HepG2 (cell line): ENCODE measurements around the gene CPS1. TPM values are rescaled to one million over a fixed set of nuclear protein-coding genes. Genes with fewer than 3 reads are reported as not detected.

Source experiments
- ATAC-seq: fragments of 200-7000 bp; cut with Tn5 transposase; 3 replicates; pipeline ENCODE4 v1.9.1; 2020; ENCODE audit warnings: mild to moderate bottlenecking, moderate library complexity
- BruUV-seq: library from RNA; stranded (reverse); fragments of 400-500 nt; replicated peaks from 2 replicates; lab custom pipeline; 2021; lab: Mats Ljungman, UMichigan
- CTCF ChIA-PET: fragments of 300-600 bp; formaldehyde crosslinking; extraction: SDS; loops from one replicate; lab custom pipeline; 2021; ENCODE audit warnings: low total read pairs, inconsistent platforms, low intra/inter-chr PET ratio; lab: Yijun Ruan, JAX
- POLR2A ChIA-PET: fragments of 350-600 bp; sonication (Branson Sonifier 250); formaldehyde crosslinking; loops from one replicate; lab custom pipeline; 2020; ENCODE audit warnings: antibody characterized with exemption, inconsistent platforms; lab: Yijun Ruan, JAX
- DNase-seq: peaks from one replicate; pipeline ENCODE4 v3.0.0-alpha.2; 2015; ENCODE audit warnings: low spot score
- FAIRE-seq: peaks from 3 replicates; lab custom pipeline; 2011; peaks lifted over from hg19 to GRCh38; lab: Jason Lieb, UNC
- H2AFZ ChIP-seq: one replicate; pipeline ENCODE4 v1.6.1; 2011; ENCODE audit warnings: low read length, inconsistent platforms
- H3K27ac ChIP-seq: fragments of 300-600 bp; 3 replicates; pipeline ENCODE4 v1.8.0; 2011; ENCODE audit warnings: mixed run types, mild to moderate bottlenecking, mixed read lengths, low read length, inconsistent platforms; ENCODE audit not compliant: insufficient read depth; ENCODE audit errors: extremely low read length
- H3K27me3 ChIP-seq, 2 experiments: fragments of 200-600 bp in 1 of 2; 2 replicates in 1 of 2; 3 replicates in 1 of 2; pipeline versions ENCODE4 v1.6.0 to v1.8.0; 2011; ENCODE audit warnings: low read length in 2 of 2, mild to moderate bottlenecking in 2 of 2, moderate library complexity in 2 of 2, inconsistent platforms in 1 of 2; ENCODE audit not compliant: insufficient read depth in 2 of 2, control insufficient read depth in 1 of 2
- H3K36me3 ChIP-seq, 2 experiments: fragments of 200-600 bp in 1 of 2; replicated peaks in 1 of 2; 2 replicates in 1 of 2; 3 replicates in 1 of 2; pipeline versions ENCODE4 v1.5.1 to v1.8.0; 2011; ENCODE audit warnings: low read length in 2 of 2, inconsistent platforms in 1 of 2; ENCODE audit not compliant: insufficient read depth in 2 of 2, control insufficient read depth in 1 of 2
- H3K4me1 ChIP-seq: 2 replicates; pipeline ENCODE4 v1.5.1; 2012; ENCODE audit warnings: low read length, inconsistent platforms; ENCODE audit not compliant: insufficient read depth
- H3K4me2 ChIP-seq: 2 replicates; pipeline ENCODE4 v1.6.0; 2011; ENCODE audit warnings: low read depth, low read length, inconsistent platforms
- H3K4me3 ChIP-seq, 3 experiments: fragments of 200-600 bp in 1 of 3; sonication (generic), shearing (Covaris generic) in 1 of 3; replicated peaks in 1 of 3; 2 replicates each; pipeline ENCODE4 v1.5.1; 2011 to 2016; ENCODE audit warnings: low read length in 3 of 3, inconsistent platforms in 2 of 3, low read depth in 2 of 3, mild to moderate bottlenecking in 2 of 3, control low read depth in 1 of 3, mixed read lengths in 1 of 3; ENCODE audit not compliant: insufficient read depth in 1 of 3
- H3K79me2 ChIP-seq: one replicate; pipeline ENCODE4 v1.6.1; 2011; ENCODE audit warnings: low read length, inconsistent platforms; ENCODE audit not compliant: insufficient read depth
- H3K9ac ChIP-seq: 2 replicates; pipeline ENCODE4 v1.6.0; 2011; ENCODE audit warnings: mild to moderate bottlenecking, low read depth, low read length, inconsistent platforms; ENCODE audit not compliant: insufficient read depth
- H3K9me3 ChIP-seq: 2 replicates; pipeline ENCODE4 v1.5.1; 2012; ENCODE audit warnings: mild to moderate bottlenecking, low read length
- H4K20me1 ChIP-seq: 2 replicates; pipeline ENCODE4 v1.6.0; 2011; ENCODE audit warnings: inconsistent platforms, mild to moderate bottlenecking, low read length, moderate library complexity; ENCODE audit not compliant: insufficient read depth
- EHMT2 ChIP-seq: fragments of 200-600 bp; sonication (generic); IDR thresholded peaks from 2 replicates; pipeline ENCODE4 v1.7.0; 2017; ENCODE audit warnings: antibody characterized with exemption, low read depth, low read length, borderline replicate concordance
- IKZF1 ChIP-seq: fragments of 450-650 bp; IDR thresholded peaks from 2 replicates; pipeline ENCODE4 v1.7.1; 2016
- MAZ ChIP-seq, 2 experiments: sonication (generic) in 1 of 2; formaldehyde crosslinking in 1 of 2; IDR thresholded peaks; 2 replicates each; pipeline versions ENCODE4 v1.5.0 to v1.6.1; 2012 to 2020; ENCODE audit warnings: low read depth in 2 of 2, mild to moderate bottlenecking in 2 of 2, borderline replicate concordance in 1 of 2, improper control_type of control experiment in 1 of 2, low read length in 1 of 2, missing genetic modification reagents in 1 of 2, moderate library complexity in 1 of 2
- MYNN ChIP-seq: sonication (generic); formaldehyde crosslinking; IDR thresholded peaks from 2 replicates; pipeline ENCODE4 v1.4.0; 2020; ENCODE audit warnings: mild to moderate bottlenecking, low read depth, missing genetic modification reagents
- NR3C1 ChIP-seq: sonication (generic); formaldehyde crosslinking; IDR thresholded peaks from 2 replicates; pipeline ENCODE4 v1.4.0; 2020; ENCODE audit warnings: missing genetic modification reagents
- SSRP1 ChIP-seq: IDR thresholded peaks from 2 replicates; pipeline ENCODE4 v1.6.1; 2016; ENCODE audit warnings: control low read depth
- TFDP2 ChIP-seq: sonication (generic); formaldehyde crosslinking; IDR thresholded peaks from 2 replicates; pipeline ENCODE4 v1.4.0; 2020; ENCODE audit warnings: missing genetic modification reagents
- ZMYM2 ChIP-seq: sonication (generic); formaldehyde crosslinking; IDR thresholded peaks from 2 replicates; pipeline ENCODE4 v1.8.0; 2022; ENCODE audit warnings: mild to moderate bottlenecking, missing genetic modification reagents
- ZMYM4 ChIP-seq: sonication (generic); formaldehyde crosslinking; IDR thresholded peaks from 2 replicates; pipeline ENCODE4 v1.8.1; 2023; ENCODE audit warnings: mild to moderate bottlenecking, missing genetic modification reagents
- ZNF317 ChIP-seq: sonication (generic); formaldehyde crosslinking; IDR thresholded peaks from 2 replicates; pipeline ENCODE4 v1.5.0; 2020; ENCODE audit warnings: mild to moderate bottlenecking, missing genetic modification reagents
- ZNF501 ChIP-seq: sonication (generic); formaldehyde crosslinking; IDR thresholded peaks from 2 replicates; pipeline ENCODE4 v1.5.1; 2020; ENCODE audit warnings: mild to moderate bottlenecking, moderate library complexity, missing genetic modification reagents
- ZNF513 ChIP-seq: sonication (generic); formaldehyde crosslinking; conservative IDR thresholded peaks from 2 replicates; pipeline ENCODE4 v1.5.0; 2020; ENCODE audit warnings: missing genetic modification reagents
- ZNF580 ChIP-seq: IDR thresholded peaks from 2 replicates; pipeline ENCODE4 v1.6.1; 2016; ENCODE audit warnings: low read depth, borderline replicate concordance
- ZNF749 ChIP-seq: sonication (generic); formaldehyde crosslinking; IDR thresholded peaks from 2 replicates; pipeline ENCODE4 v1.8.0; 2022; ENCODE audit warnings: mild to moderate bottlenecking, missing genetic modification reagents, moderate library complexity, borderline replicate concordance
- ZNF780A ChIP-seq: sonication (generic); formaldehyde crosslinking; IDR thresholded peaks from 2 replicates; pipeline ENCODE4 v1.8.0; 2022; ENCODE audit warnings: mild to moderate bottlenecking, missing genetic modification reagents, moderate library complexity
- WGBS: methylation state at CpG from one replicate; pipeline ENCODE4 v1.1.6; 2017; ENCODE audit warnings: low lambda C conversion rate; 5-methylcytosine and 5-hydroxymethylcytosine counted together
- in situ Hi-C: cut with HindIII; loops from 2 replicates; pipeline ENCODE4 v1.10.0; 2017; ENCODE audit warnings: low pct_unique_long_range_greater_than_20kb; ENCODE audit not compliant: extremely low pct_ligation_motif_present
- intact Hi-C: fragments of 100-400 bp; cut with micrococcal nuclease; formaldehyde crosslinking; loops from one replicate; pipeline ENCODE4 v1.10.0; 2022; ENCODE audit not compliant: unreplicated experiment
- polyA plus RNA-seq, 8 experiments: library from polyadenylated mRNA; depleted of rRNA in 3 of 8; stranded (reverse) in 7 of 8; unstranded in 1 of 8; fragments of >200 nt; fragmentation: Illumina TruSeq in 4 of 8; extraction: Trizol in 4 of 8; gene quantifications; 2 replicates each; pipeline versions ENCODE4 v1.2.1 to v1.2.3, GENCODE V29; 2011 to 2016; ENCODE audit warnings: low read depth in 4 of 8, missing spikeins in 1 of 8, mixed read lengths in 1 of 8; ENCODE audit not compliant: insufficient read depth in 1 of 8
- total RNA-seq, 5 experiments: library from RNA; depleted of rRNA; stranded (reverse); fragments of >200 nt; fragmentation: Illumina TruSeq; extraction: Trizol; gene quantifications; 2 replicates each; pipeline ENCODE4 v1.2.3, GENCODE V29; 2016; ENCODE audit warnings: low read depth in 1 of 5
- TF ChIP-seq, protein P1 (sequence below): IDR thresholded peaks from 2 replicates; pipeline ENCODE4 v1.6.1; 2016; ENCODE audit warnings: missing compliant biosample characterization, missing genetic modification reagents, borderline replicate concordance
- TF ChIP-seq, protein P2 (sequence below): sonication (generic); formaldehyde crosslinking; IDR thresholded peaks from 2 replicates; pipeline ENCODE4 v1.8.0; 2022; ENCODE audit warnings: missing genetic modification reagents, mild to moderate bottlenecking, borderline replicate concordance

Gene CPS1
- total and polyA plus RNA-seq, 2 of the 13 experiments (the other 11 are each of a cell fraction or from before 2014, with no cell fraction given) = 24.4 to 51.7 TPM

- 94% methylated on average over 5 of the region's 5 CpGs for WGBS
- no TSS peak for BruUV-seq
- no peaks in the 10 kb centered on the region for H3K27me3 ChIP-seq
- no peak overlapping the region for H3K4me2 ChIP-seq
- no peaks in the 10 kb centered on the region for H3K36me3 ChIP-seq
- in situ Hi-C loops = no loop called here
- H3K4me1 ChIP-seq = peaks cover 51% of the 10 kb centered on the region
- H3K79me2 ChIP-seq = no peaks in the 10 kb centered on the region
- no peak for ATAC-seq
- no peaks in the 10 kb centered on the region for H3K9me3 ChIP-seq
- DNase-seq = no peak
- no peaks in the 10 kb centered on the region for H4K20me1 ChIP-seq
- H2AFZ ChIP-seq = no peak overlapping the region
- ChIA-PET CTCF (no interaction called here), POLR2A (no interaction called here)
- H3K27ac ChIP-seq = no peak overlapping the region
- no peak overlapping the region for H3K9ac ChIP-seq
- no peak for FAIRE-seq
- no peak overlapping the region for H3K4me3 ChIP-seq
- intact Hi-C loops = loop anchor here (10.0 kb wide), 1 partner anchor 418 kb away; no protein-coding TSS in a partner anchor
- no peak for TF ChIP-seq NR3C1 (CRISPR knock-in tag)
- no peak for TF ChIP-seq ZNF580 (CRISPR knock-in tag)
- no peak for TF ChIP-seq SSRP1 (CRISPR knock-in tag)
- TF ChIP-seq TFDP2 (CRISPR knock-in tag) = no peak
- TF ChIP-seq ZMYM2 (CRISPR knock-in tag) = 0 out of 2 replicates have a peak, but pooled peaks have one; percentile 36
- no peak for TF ChIP-seq ZNF749 (CRISPR knock-in tag)
- 0 out of 2 replicates have a peak, but pooled peaks have one; percentile 46 for TF ChIP-seq ZMYM4 (CRISPR knock-in tag)
- no peak for TF ChIP-seq MYNN (CRISPR knock-in tag)
- no peak for TF ChIP-seq MAZ (IDR thresholded peaks at IDR 0.05; ENCODE audit: borderline replicate concordance, low read depth, low read length)
- no peak for TF ChIP-seq MAZ (CRISPR knock-in tag; IDR thresholded peaks at IDR 0.05; ENCODE audit: low read depth)
- no peak for TF ChIP-seq ZNF501
- TF ChIP-seq ZNF317 (CRISPR knock-in tag) = no peak
- no peak for TF ChIP-seq EHMT2
- no peak for TF ChIP-seq IKZF1
- TF ChIP-seq ZNF780A = no peak
- TF ChIP-seq ZNF513 (CRISPR knock-in tag) = no peak
- TF ChIP-seq, protein P1, sequence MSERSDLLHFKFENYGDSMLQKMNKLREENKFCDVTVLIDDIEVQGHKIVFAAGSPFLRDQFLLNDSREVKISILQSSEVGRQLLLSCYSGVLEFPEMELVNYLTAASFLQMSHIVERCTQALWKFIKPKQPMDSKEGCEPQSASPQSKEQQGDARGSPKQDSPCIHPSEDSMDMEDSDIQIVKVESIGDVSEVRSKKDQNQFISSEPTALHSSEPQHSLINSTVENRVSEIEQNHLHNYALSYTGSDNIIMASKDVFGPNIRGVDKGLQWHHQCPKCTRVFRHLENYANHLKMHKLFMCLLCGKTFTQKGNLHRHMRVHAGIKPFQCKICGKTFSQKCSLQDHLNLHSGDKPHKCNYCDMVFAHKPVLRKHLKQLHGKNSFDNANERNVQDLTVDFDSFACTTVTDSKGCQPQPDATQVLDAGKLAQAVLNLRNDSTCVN (CRISPR knock-in tag) = no peak
- TF ChIP-seq, protein P2, sequence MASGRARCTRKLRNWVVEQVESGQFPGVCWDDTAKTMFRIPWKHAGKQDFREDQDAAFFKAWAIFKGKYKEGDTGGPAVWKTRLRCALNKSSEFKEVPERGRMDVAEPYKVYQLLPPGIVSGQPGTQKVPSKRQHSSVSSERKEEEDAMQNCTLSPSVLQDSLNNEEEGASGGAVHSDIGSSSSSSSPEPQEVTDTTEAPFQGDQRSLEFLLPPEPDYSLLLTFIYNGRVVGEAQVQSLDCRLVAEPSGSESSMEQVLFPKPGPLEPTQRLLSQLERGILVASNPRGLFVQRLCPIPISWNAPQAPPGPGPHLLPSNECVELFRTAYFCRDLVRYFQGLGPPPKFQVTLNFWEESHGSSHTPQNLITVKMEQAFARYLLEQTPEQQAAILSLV (CRISPR knock-in tag) = no peak
These were observed 9.8 kb upstream of the CPS1 start for GRCh38 chr2:210546424-210547208.
